Measurements from ENCODE around the gene PTPRD. TPM values are rescaled to one million over a fixed set of nuclear protein-coding genes. Genes with fewer than 3 reads are reported as not detected.

Gene PTPRD
- total and polyA plus RNA-seq, 10 donors = 0.08 to 11.7 (median 2.9) TPM

- Histone ChIP-seq H3K9me3 (no peaks in the 10 kb centered on the region), H3K27ac (no peak overlapping the region), H3K4me1 (no peaks in the 10 kb centered on the region), H3K36me3 (no peaks in the 10 kb centered on the region), H3K4me3 (no peak overlapping the region), H3K27me3 (replicated peaks in 1 of 7) (no peaks in the 10 kb centered on the region)
- TF ChIP-seq POLR2AphosphoS5 (IDR thresholded peaks at IDR 0.05) (no peak), POLR2A (IDR thresholded peaks at IDR 0.05) (no peak)
- TF ChIP-seq, protein P1, sequence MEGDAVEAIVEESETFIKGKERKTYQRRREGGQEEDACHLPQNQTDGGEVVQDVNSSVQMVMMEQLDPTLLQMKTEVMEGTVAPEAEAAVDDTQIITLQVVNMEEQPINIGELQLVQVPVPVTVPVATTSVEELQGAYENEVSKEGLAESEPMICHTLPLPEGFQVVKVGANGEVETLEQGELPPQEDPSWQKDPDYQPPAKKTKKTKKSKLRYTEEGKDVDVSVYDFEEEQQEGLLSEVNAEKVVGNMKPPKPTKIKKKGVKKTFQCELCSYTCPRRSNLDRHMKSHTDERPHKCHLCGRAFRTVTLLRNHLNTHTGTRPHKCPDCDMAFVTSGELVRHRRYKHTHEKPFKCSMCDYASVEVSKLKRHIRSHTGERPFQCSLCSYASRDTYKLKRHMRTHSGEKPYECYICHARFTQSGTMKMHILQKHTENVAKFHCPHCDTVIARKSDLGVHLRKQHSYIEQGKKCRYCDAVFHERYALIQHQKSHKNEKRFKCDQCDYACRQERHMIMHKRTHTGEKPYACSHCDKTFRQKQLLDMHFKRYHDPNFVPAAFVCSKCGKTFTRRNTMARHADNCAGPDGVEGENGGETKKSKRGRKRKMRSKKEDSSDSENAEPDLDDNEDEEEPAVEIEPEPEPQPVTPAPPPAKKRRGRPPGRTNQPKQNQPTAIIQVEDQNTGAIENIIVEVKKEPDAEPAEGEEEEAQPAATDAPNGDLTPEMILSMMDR (IDR thresholded peaks at IDR 0.05 in 8 of 11, conservative IDR thresholded peaks at IDR 0.05 in 3 of 11) = no peak
- WGBS, 5 donors = 14 to 49% (median 28%) methylated on average over 2 of the region's 2 CpGs
- DNase-seq = no peak
- intact Hi-C loops (cut with DNase I; ENCODE audit: low total_unique reads) = no loop called here
Observed at GRCh38 chr9:8365029-8365428, 2247.8 kb downstream of the PTPRD start.

DNA sequence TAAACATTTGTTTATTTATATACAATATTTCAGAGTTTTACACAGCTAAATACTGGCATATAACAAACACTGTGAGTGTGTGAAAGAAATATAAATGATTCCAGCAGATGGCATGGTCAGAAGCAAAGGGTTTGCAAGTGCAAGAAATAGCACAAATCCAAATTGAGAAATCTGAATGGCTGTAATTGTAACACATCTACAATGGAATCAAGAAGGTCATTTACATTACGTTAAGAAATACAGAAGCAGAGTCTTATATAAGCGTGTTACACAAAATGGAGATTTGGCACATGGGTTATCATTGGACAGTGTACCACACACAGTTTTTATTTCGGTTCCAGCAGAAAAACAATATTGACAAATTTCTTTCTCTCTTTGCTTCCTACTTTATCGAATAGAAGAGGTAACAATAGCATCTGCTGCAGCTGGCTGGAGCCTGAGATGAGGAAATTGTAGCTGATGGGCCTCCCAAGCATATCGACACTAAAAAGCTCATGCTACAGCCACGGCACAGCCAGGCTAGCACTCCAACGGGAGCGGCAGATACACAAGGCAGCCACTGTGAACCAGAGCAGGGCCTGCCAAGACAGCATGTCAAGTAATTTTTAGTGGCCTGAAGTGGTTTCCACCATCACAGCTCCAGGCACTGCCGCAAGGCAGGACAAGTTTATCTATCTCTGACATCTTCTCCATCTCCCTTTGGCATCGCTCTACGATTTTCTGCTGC lies 2248.6 kb downstream of the PTPRD start:
- intact Hi-C loops (cut with DNase I; ENCODE audit: low total_unique reads) = no loop called here
- no peak for DNase-seq
- Histone ChIP-seq H3K27me3 (replicated peaks in 1 of 7) (no peaks in the 10 kb centered on the region), H3K9me3 (no peaks in the 10 kb centered on the region), H3K36me3 (no peaks in the 10 kb centered on the region), H3K4me3 (no peak overlapping the region), H3K27ac (no peak overlapping the region), H3K4me1 (no peaks in the 10 kb centered on the region)
- 90 to 95% (median 93%) methylated on average over 11 of the region's 11 CpGs for WGBS, 5 donors
- TF ChIP-seq POLR2A (IDR thresholded peaks at IDR 0.05) = no peak

- TF ChIP-seq POLR2AphosphoS5 (IDR thresholded peaks at IDR 0.05) = no peak
- no peak for TF ChIP-seq POLR2A (IDR thresholded peaks at IDR 0.05)
- TF ChIP-seq, protein P1 (IDR thresholded peaks at IDR 0.05 in 8 of 11, conservative IDR thresholded peaks at IDR 0.05 in 3 of 11) = no peak
- Histone ChIP-seq H3K4me3 (no peak overlapping the region), H3K27me3 (replicated peaks in 1 of 7) (no peaks in the 10 kb centered on the region), H3K9me3 (no peaks in the 10 kb centered on the region), H3K36me3 (no peaks in the 10 kb centered on the region), H3K4me1 (no peaks in the 10 kb centered on the region), H3K27ac (no peak overlapping the region)
- intact Hi-C loops (cut with DNase I; ENCODE audit: low total_unique reads) = no loop called here
- WGBS, 5 donors = 73 to 100% (median 78%) methylated on average over 1 of the region's 1 CpG
- no peak for DNase-seq
Observed at GRCh38 chr9:8362250-8362649, 2250.6 kb downstream of the PTPRD start.

- 63 to 89% (median 74%) methylated on average over 2 of the region's 2 CpGs for WGBS, 5 donors
- intact Hi-C loops (cut with DNase I; ENCODE audit: low total_unique reads) = no loop called here
- H3K27ac ChIP-seq = no peak overlapping the region
- no peak for TF ChIP-seq POLR2A (IDR thresholded peaks at IDR 0.05)
- TF ChIP-seq, protein P1 (IDR thresholded peaks at IDR 0.05 in 8 of 11, conservative IDR thresholded peaks at IDR 0.05 in 3 of 11) = no peak
- TF ChIP-seq POLR2AphosphoS5 (IDR thresholded peaks at IDR 0.05) = no peak
- H3K9me3 ChIP-seq = no peaks in the 10 kb centered on the region
- H3K27me3 ChIP-seq (replicated peaks in 1 of 7) = no peaks in the 10 kb centered on the region
- H3K4me3 ChIP-seq = no peak overlapping the region
- no peaks in the 10 kb centered on the region for H3K36me3 ChIP-seq
- no peak for DNase-seq
- no peaks in the 10 kb centered on the region for H3K4me1 ChIP-seq
Observed at GRCh38 chr9:8361364-8361763, 2251.4 kb downstream of the PTPRD start.
